GM21723 (cell line): ENCODE results near the gene NPS.

Experiments used
- ATAC-seq: cut with Tn5 transposase; IDR thresholded peaks from one replicate; pipeline ENCODE4 v1.9.1; 2021; ENCODE audit warnings: mild to moderate bottlenecking, moderate library complexity; ENCODE audit not compliant: unreplicated experiment

NPS gene

GRCh38 chr10:127549009-127549408 is at the start of gene NPS:
Gene NPS, plus strand, starts transcription at chr10:127549309. Its CDS starts 60 bp downstream, at chr10:127549369.
- no peak for ATAC-seq

- no peak for ATAC-seq
Observed at GRCh38 chr10:127500127-127500526, 49.0 kb upstream of the NPS start.

- no peak for ATAC-seq
Observed at GRCh38 chr10:127506094-127506493, 43.0 kb upstream of the NPS start.

- no peak for ATAC-seq
Observed at GRCh38 chr10:127522298-127522697, 26.8 kb upstream of the NPS start.

GRCh38 chr10:127523476-127523875 is 25.6 kb upstream of the NPS start:
- ATAC-seq, result no peak

GRCh38 chr10:127524229-127524628 is 24.9 kb upstream of the NPS start:
- ATAC-seq, result no peak

GRCh38 chr10:127524908-127525665 is 24.0 kb upstream of the NPS start:
- ATAC-seq, result no peak

GRCh38 chr10:127525686-127526085 is 23.4 kb upstream of the NPS start:
- no peak for ATAC-seq

- no peak for ATAC-seq
Observed at GRCh38 chr10:127526161-127526560, 22.9 kb upstream of the NPS start.

- no peak for ATAC-seq
Observed at GRCh38 chr10:127527320-127527719, 21.8 kb upstream of the NPS start.

- ATAC-seq, result no peak
Observed at GRCh38 chr10:127527891-127528290, 21.2 kb upstream of the NPS start.

- no peak for ATAC-seq
Observed at GRCh38 chr10:127532193-127532592, 16.9 kb upstream of the NPS start.

- no peak for ATAC-seq
Observed at GRCh38 chr10:127532659-127533058, 16.4 kb upstream of the NPS start.

GRCh38 chr10:127534074-127534473 is 15.0 kb upstream of the NPS start:
- ATAC-seq, result no peak

- ATAC-seq, result no peak
Observed at GRCh38 chr10:127534496-127534895, 14.6 kb upstream of the NPS start.

- no peak for ATAC-seq
Observed at GRCh38 chr10:127535802-127536515, 13.2 kb upstream of the NPS start.

GRCh38 chr10:127536972-127537760 is 11.9 kb upstream of the NPS start:
- no peak for ATAC-seq

GRCh38 chr10:127537924-127538323 is 11.2 kb upstream of the NPS start:
- ATAC-seq, result no peak

GRCh38 chr10:127548022-127548421 is 1.1 kb upstream of the NPS start:
- ATAC-seq, result no peak

- no peak for ATAC-seq
Observed at GRCh38 chr10:127550861-127551260, 1.8 kb downstream of the NPS start.

GRCh38 chr10:127552446-127552845 is 3.3 kb downstream of the NPS start:
- no peak for ATAC-seq

GRCh38 chr10:127553417-127553816 is 4.3 kb downstream of the NPS start:
- ATAC-seq, result no peak
